ENCODE measurements around the gene SPECC1.
"Not testable (repeated sequence)": the region's sequence is repeated elsewhere in the genome, so short reads cannot be mapped to it uniquely, and the experiment has no call there.

Gene SPECC1

DNA sequence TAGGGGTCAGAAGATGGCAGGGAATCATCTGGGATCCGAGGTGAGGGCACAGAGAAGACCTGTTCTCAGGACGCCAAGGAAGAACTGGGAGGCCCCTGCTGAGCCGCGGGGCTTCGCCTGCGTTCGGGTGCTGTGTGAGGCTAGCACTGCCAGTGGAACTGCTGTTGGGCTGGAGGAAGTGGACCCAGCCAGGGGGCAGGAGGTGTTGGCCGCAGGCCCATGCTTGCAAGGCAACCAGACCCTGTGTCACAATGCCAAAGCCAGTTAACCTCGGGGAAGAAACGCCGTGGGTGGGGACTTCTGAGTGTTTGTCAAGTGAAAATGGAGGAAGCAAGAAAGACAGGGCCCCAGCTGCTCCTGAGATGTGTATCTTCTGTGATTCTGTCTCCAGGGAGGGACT, 272.7 kb downstream of the SPECC1 start:
- no peak for DNase-seq

DNA sequence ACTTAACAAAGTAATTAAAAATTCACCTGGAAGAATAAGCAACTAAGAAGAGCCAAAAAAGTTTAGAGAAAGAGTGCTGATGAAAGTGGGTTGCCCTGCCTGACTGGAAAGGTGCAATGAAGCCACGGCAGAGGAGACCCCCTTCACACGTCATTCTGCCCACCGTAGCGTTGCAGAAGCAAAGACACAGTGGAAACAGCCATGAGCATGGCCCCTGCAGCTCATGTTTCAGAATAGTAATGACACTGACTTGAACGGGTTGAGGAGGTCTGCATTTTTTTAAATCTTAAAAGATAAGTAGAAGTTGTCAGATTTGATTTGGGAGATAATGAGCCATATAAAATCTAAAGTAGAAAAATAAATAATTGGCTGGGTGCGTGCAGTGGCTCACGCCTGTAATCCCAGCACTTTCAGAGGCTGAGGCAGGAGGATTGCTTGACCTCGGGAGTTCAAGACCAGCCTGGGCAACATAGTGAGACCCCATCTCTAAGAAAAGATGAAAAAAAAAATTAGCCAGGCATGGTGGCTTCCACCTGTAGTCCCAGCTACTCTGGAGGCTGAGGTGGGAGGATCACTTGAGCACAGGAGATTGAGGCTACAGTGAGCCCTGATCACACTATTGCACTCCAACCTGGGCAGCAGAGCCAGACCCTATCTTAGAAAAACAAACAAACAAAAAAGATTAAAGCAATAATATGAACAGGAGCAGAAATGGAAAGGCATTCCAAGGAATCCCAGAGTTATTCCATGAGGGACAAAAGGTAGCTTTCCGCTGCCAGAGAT, 273.6 kb downstream of the SPECC1 start:
- DNase-seq: no peak

DNA sequence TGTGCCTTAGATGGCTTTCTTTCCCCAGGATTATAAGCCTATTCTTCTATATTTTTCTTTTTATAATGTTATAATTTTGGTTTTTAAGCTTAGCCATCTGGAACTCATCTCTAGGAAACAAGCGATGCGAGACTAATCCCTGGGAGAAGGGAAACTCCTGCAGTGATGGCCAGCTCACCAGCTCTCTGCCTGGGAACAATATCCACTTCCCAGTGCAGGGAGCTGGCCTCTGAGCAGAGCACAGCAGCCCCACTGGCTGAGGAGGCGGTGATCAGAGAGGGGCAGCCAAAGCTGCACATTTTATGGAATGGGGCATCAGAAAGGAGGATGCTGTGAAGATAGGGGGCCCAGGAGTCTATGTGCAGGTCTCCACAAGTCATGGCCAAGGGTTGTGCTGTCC, 274.9 kb downstream of the SPECC1 start:
- DNase-seq: no peak

DNA sequence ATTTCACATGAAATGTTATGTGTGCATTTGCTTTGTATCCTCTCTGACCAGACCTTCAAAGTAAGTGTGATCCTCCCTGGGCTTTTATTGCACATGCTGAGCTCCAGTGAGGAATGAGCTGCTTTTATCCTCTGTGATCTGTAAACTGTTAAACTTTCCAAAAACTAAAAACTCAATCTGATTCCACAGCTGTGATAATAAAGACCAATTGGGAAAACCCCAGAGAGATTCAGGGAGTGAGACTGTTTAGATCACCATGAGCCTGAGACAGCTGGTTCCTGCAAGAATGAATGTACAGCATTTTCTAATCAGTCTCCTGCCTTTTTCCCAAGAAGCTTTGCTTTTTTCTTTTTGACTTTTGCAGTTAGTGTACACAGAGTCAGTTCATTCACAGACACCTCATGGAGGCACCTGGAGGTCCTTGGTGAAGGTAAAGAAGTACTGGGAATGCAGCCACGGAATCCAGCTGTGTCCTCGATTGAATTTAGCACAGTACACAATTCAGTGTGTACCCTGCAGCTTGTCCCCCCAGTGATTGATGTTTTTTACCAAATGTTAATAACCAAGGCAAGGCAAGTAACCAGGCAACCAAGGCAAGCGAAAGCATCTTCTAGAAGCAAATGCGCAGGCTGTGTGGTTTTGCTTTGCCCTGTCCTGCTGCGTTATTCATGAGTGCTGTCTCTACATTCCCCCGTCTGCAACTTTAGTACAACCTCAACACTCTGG, 275.6 kb downstream of the SPECC1 start:
- DNase-seq: no peak

DNA sequence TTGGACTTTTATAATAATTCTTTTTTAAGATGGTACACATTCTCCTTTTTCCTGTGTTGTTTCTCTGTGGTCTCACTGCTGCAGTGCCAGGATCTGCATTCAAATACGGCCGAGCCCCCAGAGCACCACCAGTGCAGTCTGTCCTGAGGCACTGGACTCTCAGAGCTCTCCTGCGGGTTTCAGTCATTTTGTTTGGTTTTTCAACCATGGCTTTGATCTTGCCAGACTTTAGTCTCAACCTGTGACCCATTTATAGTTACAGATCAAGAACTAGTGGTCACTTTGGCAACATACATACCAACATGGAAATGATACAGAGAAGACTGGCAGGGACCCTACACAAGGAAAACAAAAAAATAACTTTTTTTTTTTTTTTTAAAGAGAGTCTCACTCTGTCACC, 280.8 kb downstream of the SPECC1 start:
- DNase-seq: no peak

DNA sequence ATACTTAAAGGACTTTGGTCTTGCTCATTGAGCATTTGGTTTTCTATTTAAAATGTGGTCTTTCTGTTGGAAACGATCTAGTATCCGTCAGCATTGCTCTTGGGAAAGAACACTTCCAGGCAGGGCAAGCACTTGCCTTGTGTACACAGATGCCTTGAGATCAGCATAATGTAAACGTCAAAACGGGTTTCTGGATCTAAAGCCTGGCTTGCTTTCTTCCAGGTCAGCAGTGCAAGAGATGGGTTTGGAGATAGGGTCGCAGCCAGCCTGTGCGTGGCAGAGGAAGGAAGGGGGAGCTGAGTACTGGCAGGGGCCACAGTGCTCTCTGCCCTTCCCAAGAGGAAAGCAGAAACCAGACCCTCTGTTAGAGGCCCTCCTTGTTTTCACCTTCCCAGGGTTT, 282.7 kb downstream of the SPECC1 start:
- no peak for DNase-seq

DNA sequence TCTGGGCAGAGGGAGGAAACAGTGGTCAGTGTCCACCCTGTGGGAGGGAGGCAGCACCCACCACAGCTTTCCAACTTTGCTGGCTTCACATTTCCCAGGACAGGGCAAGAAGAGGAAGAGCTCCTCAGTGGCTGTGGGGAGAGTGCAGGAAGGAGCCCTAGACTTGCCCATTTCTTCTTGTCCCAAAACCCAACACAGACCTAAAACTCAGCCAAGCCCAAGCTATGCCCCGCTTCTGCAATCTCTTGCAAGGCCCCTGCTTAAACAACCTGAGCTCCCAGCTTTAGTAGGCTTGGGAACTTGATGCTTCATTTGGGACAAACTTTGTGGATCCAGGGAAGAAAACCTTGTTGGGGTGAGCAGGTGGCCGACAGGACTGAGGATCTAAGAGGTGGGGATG, 284.3 kb downstream of the SPECC1 start:
- DNase-seq: no peak

DNA sequence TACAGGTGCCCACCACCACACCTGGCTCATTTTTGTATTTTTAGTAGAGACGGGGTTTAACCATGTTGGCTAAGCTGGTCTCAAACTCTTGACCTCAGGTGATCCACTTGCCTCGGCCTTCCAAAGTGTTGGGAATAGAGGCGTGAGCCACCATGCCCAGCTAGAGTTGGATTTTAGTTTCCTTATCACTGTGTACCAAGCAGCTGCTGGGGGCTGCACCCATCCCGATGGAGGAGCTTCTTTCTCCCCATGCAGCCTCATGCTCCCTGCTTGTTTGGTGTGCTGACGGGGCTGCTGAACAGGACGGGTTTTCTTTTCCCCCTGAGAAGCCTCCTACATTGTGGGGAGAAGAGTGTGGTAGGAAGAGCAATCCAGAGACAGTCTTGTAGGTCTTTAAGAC, 285.0 kb downstream of the SPECC1 start:
- no peak for DNase-seq

DNA sequence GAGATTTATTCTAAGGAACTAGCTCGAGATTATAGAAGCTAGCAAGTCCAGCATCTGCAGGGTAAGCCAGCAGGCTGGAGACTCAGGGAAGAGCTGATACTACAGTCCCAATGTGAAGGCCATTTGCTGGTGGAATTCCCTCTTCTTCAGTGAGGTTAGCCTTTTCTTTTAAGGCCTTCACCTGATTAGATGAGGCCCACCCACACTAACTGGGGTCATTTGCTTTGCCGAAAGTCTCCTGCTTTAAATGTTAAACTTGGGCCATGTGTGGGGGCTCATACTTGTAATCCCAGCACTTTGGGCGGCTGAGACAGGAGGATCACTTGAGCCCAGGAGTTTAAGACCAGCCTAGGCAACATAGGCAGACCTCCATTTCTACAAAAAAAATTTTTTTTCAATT, 289.9 kb downstream of the SPECC1 start:
- no peak for DNase-seq

DNA sequence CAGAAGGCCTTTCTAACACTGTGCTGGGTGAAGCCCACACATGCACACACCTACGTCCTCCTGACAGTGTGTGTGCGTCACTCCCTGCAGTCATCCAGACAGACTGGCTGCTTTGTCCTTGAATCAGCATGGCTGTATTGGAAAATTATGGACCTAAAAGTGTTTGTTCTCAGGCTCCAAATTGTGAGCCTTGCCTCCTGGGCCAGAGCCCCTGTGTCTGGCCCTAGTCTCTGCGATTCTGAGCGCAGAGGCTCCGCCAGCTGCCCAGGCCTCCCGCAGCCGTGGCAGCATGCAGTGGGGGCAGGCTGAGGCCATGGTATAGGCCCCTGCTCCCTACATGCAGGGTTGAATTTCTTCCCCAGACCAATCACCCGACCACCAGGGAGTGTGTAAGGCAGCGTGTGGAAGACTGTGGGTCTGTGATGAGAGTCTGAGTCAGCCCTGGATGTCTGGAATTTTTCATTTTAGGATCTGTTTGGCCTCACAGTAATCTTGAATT, 291.3 kb downstream of the SPECC1 start:
- no peak for DNase-seq

DNA sequence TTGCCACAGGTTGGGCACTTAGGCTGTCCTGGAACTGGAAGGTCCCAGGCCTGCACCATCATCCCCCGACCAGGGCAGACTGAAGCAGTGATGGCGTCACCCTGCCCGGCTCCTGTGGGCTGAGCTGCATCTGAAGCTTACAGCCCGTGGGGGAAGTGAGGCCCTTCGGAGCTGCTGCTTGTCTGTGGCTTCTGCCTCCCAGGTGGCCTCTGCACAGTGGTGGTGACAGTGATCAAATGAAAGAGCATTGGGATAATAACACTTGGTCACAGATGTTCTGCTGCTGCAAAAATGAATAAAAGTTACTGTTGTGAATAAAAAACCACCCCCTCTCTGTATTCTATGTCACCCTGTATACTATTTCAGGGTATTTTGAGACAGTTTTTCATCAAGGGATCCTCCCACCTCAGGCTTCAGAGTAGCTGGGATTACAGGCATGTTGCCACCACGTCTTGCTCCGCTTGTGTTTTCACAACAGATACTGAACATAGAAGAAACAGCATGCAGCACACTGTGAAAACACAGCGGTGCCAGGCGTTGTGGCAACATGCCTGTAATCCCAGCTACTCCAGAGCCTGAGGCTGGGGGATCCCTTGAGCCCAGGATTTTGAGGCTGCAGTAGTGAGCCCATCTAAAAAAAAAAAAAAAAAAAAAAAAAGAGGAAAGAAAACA, 293.2 kb downstream of the SPECC1 start:
- DNase-seq: no peak

DNA sequence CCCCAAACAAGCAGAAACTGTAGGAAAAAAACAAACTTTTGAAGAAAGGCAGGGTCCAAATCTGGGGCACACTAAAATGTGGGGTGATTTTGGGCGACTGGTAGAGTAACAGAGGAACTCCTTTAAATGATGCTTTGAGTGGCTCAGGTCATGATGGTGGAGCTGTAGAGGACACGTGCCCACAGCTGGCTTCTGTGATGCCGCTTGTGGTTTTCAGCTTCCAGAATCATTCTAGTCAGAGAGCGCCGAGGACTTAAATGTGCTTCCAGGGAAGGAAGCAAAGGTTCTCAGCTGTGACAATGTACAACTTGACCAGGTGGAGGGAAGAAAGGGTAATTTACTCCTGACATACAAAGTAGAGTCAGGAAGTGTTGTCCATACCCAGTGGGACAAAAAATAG, 295.8 kb downstream of the SPECC1 start:
- DNase-seq: no peak

DNA sequence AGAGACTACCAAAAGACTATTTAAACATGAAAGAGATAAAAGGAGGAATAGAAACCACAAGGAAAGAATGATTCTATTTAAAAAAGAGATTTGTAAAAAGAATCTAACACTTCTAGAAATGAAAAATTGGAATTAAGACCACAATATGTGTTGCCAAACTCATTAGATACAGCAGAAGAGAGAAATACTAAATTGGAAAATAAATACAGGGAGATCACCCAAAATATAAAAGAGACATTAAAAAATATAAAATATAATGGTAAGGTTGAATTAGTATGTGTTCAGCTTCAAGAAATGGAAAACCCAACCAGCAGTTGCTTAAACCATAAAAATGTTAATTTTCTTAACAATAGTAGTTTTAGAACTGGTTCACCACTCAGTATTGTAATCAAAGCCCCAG, 297.8 kb downstream of the SPECC1 start:
- no peak for DNase-seq

DNA sequence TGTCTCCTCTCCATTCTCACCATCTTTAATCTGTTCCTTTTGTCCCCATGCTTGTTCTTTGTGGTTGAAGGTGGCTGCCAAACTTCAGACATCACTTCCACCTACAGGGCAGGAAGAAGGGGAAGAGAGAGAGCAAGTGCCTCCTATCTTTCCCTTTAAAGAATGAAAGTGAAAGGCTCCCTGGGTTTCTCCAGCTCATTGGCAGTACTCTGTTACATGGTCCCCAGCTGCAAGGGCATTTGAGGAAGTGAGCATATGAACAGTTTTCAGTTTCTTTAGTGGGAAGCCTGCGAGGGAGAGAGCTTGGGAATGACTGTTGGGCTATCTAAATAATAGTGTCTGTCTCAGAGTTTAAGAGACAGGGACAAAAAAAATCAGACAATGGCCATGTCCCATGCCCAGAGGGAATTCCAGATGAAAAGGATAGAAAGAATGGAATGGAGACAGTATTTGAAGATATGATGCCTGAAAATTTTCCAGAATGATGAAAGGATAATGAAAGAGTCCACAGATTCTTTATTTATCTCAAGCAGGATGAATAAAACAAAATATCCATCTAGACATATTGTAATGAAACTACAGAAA, 298.3 kb downstream of the SPECC1 start:
- DNase-seq: no peak

DNA sequence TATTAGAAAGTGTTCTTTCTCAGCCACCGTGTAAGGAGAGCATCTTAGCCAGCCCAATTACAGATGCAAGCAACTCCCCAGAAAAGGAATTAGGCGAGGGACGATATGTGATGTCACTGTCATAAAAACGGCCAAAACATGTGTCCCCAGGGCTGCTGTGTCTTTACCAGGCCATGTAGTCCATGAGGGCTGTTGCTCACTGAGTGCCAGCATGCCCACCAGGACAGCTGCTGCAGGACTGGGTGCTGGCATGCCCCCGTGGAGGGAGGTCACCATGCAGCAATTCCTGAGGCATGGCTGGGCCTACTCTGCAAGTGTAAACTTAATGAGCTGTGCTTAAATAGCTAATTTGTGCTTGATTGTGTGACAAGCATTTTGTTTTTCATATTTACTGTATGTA, 301.3 kb downstream of the SPECC1 start:
- DNase-seq: no peak

DNA sequence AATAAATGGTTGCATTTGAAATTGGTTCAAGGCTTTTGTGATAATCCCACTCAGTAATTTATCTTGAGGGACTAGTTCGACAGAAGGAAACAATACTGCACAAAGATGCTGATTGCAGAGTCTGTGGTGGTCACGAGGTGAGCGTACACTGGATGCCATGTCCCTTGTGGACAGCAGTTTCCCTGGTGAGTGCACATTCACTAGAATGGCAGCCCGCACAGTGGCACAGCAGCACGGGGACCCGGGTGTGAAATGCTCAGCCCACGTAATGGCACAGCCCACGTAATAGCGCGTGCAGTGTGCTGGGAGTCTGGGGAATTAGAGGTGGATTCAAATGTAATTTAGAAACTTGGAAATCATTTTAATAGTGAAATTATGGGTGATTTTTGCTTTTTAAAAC, 304.1 kb downstream of the SPECC1 start:
- DNase-seq: no peak

DNA sequence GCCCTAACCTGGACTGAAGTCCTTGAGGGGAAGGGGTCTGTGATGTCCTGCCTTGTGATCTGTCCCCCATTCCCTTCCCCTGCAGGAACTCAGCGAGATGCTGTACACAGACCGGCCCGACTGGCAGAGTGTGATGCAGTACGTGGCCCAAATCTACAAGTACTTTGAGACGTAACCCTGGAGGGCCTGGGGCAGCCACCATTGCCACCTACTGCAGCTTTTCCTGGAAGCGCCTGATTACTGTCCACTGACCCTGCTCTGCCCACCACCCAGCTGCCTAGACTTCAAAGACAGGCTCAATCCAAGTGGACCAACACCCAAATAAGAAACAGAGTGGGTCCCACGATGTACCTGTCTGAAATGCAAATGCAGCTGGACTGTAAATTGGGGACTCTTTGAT, 304.7 kb downstream of the SPECC1 start:
- DNase-seq: no peak

DNA sequence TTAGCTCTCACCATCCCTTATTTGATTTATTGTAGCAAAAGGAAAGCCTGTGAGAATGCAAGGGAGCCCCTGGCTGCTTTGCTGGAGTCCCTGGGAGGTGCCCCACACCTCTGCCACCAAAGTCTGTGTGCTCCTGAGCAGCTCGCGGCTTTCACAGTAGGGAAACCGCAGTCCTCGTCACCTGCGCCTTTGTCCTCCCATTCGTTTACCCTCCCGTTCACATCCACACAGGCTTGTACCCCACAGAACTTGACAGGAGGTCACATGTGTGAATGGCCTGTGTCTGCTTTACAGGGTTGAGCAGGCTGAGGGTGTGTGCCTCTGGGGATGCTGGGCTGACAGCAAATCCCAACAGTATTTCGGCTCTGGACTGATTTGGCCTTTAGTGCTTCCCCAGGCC, 305.7 kb downstream of the SPECC1 start:
- DNase-seq: no peak

DNA sequence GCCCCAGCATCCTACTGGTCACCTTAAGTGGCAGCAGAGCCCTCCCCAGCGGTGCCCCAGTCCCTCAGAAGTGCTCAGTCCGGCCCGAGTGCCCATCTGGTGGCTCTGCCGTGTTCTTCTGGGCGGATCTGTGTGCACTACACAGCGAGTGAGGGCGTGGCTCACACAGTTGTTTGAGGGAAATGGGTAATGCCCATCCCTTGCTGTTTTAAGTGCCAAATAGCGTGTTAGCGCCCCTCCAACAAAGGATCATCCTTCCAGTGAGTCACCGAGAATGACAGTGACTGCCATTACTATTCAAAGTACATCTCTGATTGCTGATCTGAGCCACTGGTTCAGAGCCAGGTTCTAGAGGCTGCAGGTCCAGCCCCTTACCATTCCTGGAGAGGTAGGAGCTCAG, 306.2 kb downstream of the SPECC1 start:
- DNase-seq: no peak

DNA sequence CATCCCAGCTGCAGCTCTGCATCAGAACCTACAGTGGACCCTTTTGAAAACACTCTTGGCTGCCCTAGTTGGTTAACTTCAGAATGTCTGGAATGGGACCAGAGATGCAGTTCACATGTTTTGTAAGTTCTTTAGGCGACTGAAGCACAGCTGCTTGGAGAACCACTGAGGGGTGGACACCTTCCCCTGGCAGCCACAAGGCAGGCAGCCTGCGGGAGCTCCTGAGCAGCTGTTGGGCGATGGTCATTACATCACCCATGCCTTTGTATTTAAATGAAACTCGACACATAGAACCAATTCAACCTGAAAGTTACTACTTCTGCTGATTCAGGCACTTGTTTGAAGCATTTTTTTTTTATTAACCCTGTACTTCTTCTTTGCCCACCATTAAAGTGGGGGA, 306.7 kb downstream of the SPECC1 start:
- no peak for DNase-seq

DNA sequence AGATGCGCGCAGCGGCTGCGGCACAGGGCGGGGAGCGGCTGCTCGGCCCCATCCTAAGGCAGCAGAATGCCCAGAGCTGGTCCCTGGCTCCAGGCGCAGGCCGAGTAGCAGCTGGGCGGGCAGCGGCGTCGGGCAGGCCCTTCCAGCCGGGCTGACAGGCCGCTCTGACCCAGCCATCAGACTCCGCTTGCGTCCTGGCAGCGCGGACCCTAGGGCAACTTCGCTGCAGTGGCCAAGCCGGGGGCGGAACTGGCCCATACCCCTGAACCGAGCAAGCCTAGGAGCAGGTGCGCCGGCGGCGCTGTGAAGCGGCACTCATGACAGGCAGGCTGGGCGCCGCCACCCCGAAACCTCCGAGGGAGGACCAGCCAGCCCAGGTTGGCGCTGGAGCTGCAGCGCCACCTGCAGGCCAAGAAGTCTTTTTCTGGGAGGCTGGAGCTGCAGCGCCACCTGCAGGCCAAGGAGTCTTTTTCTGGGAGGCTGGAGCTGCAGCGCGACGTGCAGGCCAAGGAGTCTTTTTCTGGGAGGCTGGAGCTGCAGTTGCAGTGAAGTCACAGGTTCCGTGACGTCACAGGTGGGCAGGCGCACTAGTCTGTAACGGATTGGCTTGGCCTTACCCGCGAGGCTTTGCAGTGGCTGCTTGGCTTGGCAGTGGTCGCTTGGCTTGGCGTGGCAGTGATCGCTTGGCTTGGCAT, 311.5 kb downstream of the SPECC1 start:
- peak in 1 of 2 experiments; percentile 22 for DNase-seq

DNA sequence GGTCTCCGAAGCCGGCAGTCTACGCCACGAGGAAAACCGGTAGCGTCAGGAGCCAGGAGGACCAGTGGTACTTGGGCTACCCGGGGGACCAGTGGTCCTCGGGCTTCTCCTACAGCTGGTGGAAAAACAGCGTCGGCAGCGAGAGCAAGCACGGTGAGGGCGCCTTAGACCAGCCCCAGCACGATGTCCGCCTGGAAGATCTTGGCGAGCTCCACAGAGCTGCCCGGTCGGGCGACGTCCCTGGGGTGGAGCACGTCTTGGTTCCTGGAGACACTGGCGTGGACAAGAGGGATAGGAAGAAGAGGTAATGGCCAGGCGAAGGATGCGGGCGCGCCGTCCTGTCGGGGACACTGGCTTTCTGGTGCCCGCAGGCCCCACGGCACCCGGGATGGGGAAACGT, 312.2 kb downstream of the SPECC1 start:
- DNase-seq: not testable (repeated sequence)

DNA sequence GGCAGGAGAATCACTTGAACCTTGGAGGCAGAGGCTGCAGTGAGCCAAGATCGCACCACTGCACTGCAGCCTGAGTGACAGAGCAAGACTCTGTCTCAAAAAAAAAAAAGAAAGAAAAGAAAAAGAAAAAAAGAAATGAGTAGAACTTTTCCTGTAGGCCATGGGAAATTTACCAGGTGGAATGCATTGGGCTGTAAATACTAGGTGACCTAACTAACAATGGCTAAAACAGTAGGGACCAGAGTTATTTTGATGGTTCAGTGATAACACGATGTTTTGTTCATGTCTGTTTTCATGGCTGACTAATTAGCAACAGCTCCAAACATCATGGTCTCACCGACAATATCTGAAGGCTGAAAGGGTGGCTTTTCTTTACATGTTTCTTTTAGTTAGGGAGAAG, 318.6 kb downstream of the SPECC1 start:
- not testable (repeated sequence) for DNase-seq

Measured in Kasumi-1 (cell line).